Measurements from ENCODE around the gene TASP1.

TASP1 gene

GRCh38 chr20:13432126-13432525 lies 206.6 kb downstream of the TASP1 start:
- no peak for ATAC-seq (ENCODE audit: insufficient read depth, low read depth)
- peaks cover 76% of the 10 kb centered on the region for H3K79me2 ChIP-seq (ENCODE audit: insufficient read depth, low read length)
- TF ChIP-seq EZH2 (IDR thresholded peaks at IDR 0.05; ENCODE audit: borderline replicate concordance, low read depth, low read length, severe bottlenecking) = no peak
- no peak for TF ChIP-seq CTCF (IDR thresholded peaks at IDR 0.05; ENCODE audit: borderline replicate concordance, extremely low read depth, low read length, poor library complexity, severe bottlenecking)

GRCh38 chr20:13430346-13431002 lies 208.3 kb downstream of the TASP1 start:
- no peak overlapping the region for H2AFZ ChIP-seq (ENCODE audit: low read depth, low read length)
- H3K4me1 ChIP-seq (ENCODE audit: insufficient read depth, low read length) = peaks cover 6% of the 10 kb centered on the region; the same call in 1 of the 2 replicates
- H4K20me1 ChIP-seq (ENCODE audit: insufficient read depth, low read length) = no peaks in the 10 kb centered on the region; the same call in 1 of the 2 replicates
- no peak overlapping the region for H3K4me3 ChIP-seq (ENCODE audit: low read depth in 1 of 2, low read length in 2 of 2)
- H3K27me3 ChIP-seq (ENCODE audit: insufficient read depth, low read length, poor library complexity) = no peaks in the 10 kb centered on the region
- peak overlapping the region; percentile 58 for H3K27ac ChIP-seq (ENCODE audit: low read length)
- TF ChIP-seq CTCF (IDR thresholded peaks at IDR 0.05; ENCODE audit: borderline replicate concordance, extremely low read depth, low read length, poor library complexity, severe bottlenecking) = no peak
- TF ChIP-seq EZH2 (IDR thresholded peaks at IDR 0.05; ENCODE audit: borderline replicate concordance, low read depth, low read length, severe bottlenecking) = no peak
- no peak overlapping the region for H3K9ac ChIP-seq (ENCODE audit: low read depth, low read length)
- H3K9me3 ChIP-seq (ENCODE audit: insufficient read depth, low read length, severe bottlenecking) = no peaks in the 10 kb centered on the region
- peaks cover 69% of the 10 kb centered on the region for H3K79me2 ChIP-seq (ENCODE audit: insufficient read depth, low read length)
- DNase-seq (peak; percentile 70), ATAC-seq (ENCODE audit: insufficient read depth, low read depth) (peak; percentile 79)
- peaks cover 96% of the 10 kb centered on the region for H3K36me3 ChIP-seq (ENCODE audit: insufficient read depth, low read length)
- H3K4me2 ChIP-seq (ENCODE audit: insufficient read depth, low read length) = no peak overlapping the region

More at GRCh38 chr20:13432126-13432525, 206.6 kb downstream of the TASP1 start:
- Histone ChIP-seq H2AFZ (ENCODE audit: low read depth, low read length) (no peak overlapping the region), H3K9ac (ENCODE audit: low read depth, low read length) (no peak overlapping the region), H3K27me3 (ENCODE audit: insufficient read depth, low read length, poor library complexity) (no peaks in the 10 kb centered on the region), H3K27ac (ENCODE audit: low read length) (no peak overlapping the region), H3K36me3 (ENCODE audit: insufficient read depth, low read length) (peaks cover 92% of the 10 kb centered on the region), H3K4me3 (ENCODE audit: low read depth in 1 of 2, low read length in 2 of 2) (no peak overlapping the region), H3K9me3 (ENCODE audit: insufficient read depth, low read length, severe bottlenecking) (no peaks in the 10 kb centered on the region), H3K4me2 (ENCODE audit: insufficient read depth, low read length) (no peak overlapping the region), H3K4me1 (ENCODE audit: insufficient read depth, low read length) (peaks cover 6% of the 10 kb centered on the region; the same call in 1 of the 2 replicates), H4K20me1 (ENCODE audit: insufficient read depth, low read length) (peaks cover 4% of the 10 kb centered on the region; the same call in 1 of the 2 replicates)
- DNase-seq = no peak

GRCh38 chr20:13428684-13429083 lies 210.0 kb downstream of the TASP1 start:
- TF ChIP-seq EZH2 (IDR thresholded peaks at IDR 0.05; ENCODE audit: borderline replicate concordance, low read depth, low read length, severe bottlenecking) (no peak), CTCF (IDR thresholded peaks at IDR 0.05; ENCODE audit: borderline replicate concordance, extremely low read depth, low read length, poor library complexity, severe bottlenecking) (no peak)
- H2AFZ ChIP-seq (ENCODE audit: low read depth, low read length) = no peak overlapping the region
- H3K79me2 ChIP-seq (ENCODE audit: insufficient read depth, low read length) = peaks cover 69% of the 10 kb centered on the region
- H3K9ac ChIP-seq (ENCODE audit: low read depth, low read length) = no peak overlapping the region
- peaks cover 94% of the 10 kb centered on the region for H3K36me3 ChIP-seq (ENCODE audit: insufficient read depth, low read length)
- H4K20me1 ChIP-seq (ENCODE audit: insufficient read depth, low read length) = no peaks in the 10 kb centered on the region; the same call in 1 of the 2 replicates
- no peak overlapping the region for H3K4me3 ChIP-seq (ENCODE audit: low read depth in 1 of 2, low read length in 2 of 2)
- ATAC-seq (ENCODE audit: insufficient read depth, low read depth) (no peak), DNase-seq (no peak)
- peaks cover 6% of the 10 kb centered on the region; the same call in 1 of the 2 replicates for H3K4me1 ChIP-seq (ENCODE audit: insufficient read depth, low read length)
- H3K9me3 ChIP-seq (ENCODE audit: insufficient read depth, low read length, severe bottlenecking) = no peaks in the 10 kb centered on the region
- H3K4me2 ChIP-seq (ENCODE audit: insufficient read depth, low read length) = no peak overlapping the region
- no peak overlapping the region for H3K27ac ChIP-seq (ENCODE audit: low read length)
- H3K27me3 ChIP-seq (ENCODE audit: insufficient read depth, low read length, poor library complexity) = no peaks in the 10 kb centered on the region

Measured in DND-41 (cell line).